Liver (tissue), 9 donors: ENCODE results near the gene SH2B3. TPM values are rescaled to one million over a fixed set of nuclear protein-coding genes. Genes with fewer than 3 reads are reported as not detected.

ENCODE experiments used
- DNase-seq: peaks from one replicate; pipeline ENCODE4 v3.0.0-alpha.2; 2017; ENCODE audit warnings: low spot score
- H3K27ac ChIP-seq, 2 donors: one replicate each; pipeline ENCODE4 v1.7.0; 2013; ENCODE audit warnings: inconsistent platforms in 2 of 2, low read length in 2 of 2, control low read depth in 1 of 2, low read depth in 1 of 2, mild to moderate bottlenecking in 1 of 2
- H3K27me3 ChIP-seq, 4 donors: one replicate each; pipeline versions ENCODE4 v1.6.1 to v1.7.0; 2013; ENCODE audit warnings: low read length in 3 of 4, inconsistent platforms in 1 of 4, mild to moderate bottlenecking in 1 of 4, moderate library complexity in 1 of 4; ENCODE audit not compliant: control insufficient read depth in 4 of 4, insufficient read depth in 4 of 4
- H3K36me3 ChIP-seq, 4 donors: one replicate each; pipeline versions ENCODE4 v1.6.1 to v1.7.0; 2013; ENCODE audit warnings: low read length in 3 of 4, mild to moderate bottlenecking in 3 of 4, low read depth in 1 of 4, moderate library complexity in 1 of 4; ENCODE audit not compliant: control insufficient read depth in 4 of 4, insufficient read depth in 3 of 4
- H3K4me1 ChIP-seq, 4 donors: one replicate each; pipeline versions ENCODE4 v1.6.1 to v1.7.0; 2013; ENCODE audit warnings: low read length in 3 of 4, mild to moderate bottlenecking in 3 of 4, moderate library complexity in 1 of 4; ENCODE audit not compliant: control insufficient read depth in 4 of 4, insufficient read depth in 4 of 4
- H3K4me3 ChIP-seq, 3 donors: one replicate each; pipeline versions ENCODE4 v1.6.1 to v1.7.0; 2013; ENCODE audit warnings: low read length in 3 of 3, control low read depth in 1 of 3, low read depth in 1 of 3, mild to moderate bottlenecking in 1 of 3
- H3K9ac ChIP-seq, 2 donors: one replicate each; pipeline ENCODE4 v1.7.0; 2013; ENCODE audit warnings: low read length in 2 of 2, mild to moderate bottlenecking in 2 of 2, moderate library complexity in 2 of 2, control low read depth in 1 of 2, low read depth in 1 of 2
- H3K9me3 ChIP-seq, 4 donors: one replicate each; pipeline versions ENCODE4 v1.6.1 to v1.7.0; 2013; ENCODE audit warnings: low read length in 3 of 4; ENCODE audit not compliant: control insufficient read depth in 4 of 4
- ATF3 ChIP-seq: IDR thresholded peaks from 2 replicates; pipeline ENCODE4 v1.6.1; 2016; ENCODE audit warnings: antibody characterized with exemption
- CTCF ChIP-seq: fragments of 150-350 bp; IDR thresholded peaks from 2 replicates; pipeline ENCODE4 v1.5.1; 2017; ENCODE audit warnings: improper control_type of control experiment, low read depth, low read length; ENCODE audit not compliant: missing input control
- EGR1 ChIP-seq, 2 donors: IDR thresholded peaks; 2 replicates each; pipeline ENCODE4 v1.6.1; 2016 to 2018; ENCODE audit warnings: antibody characterized with exemption in 2 of 2, low read depth in 2 of 2
- FOXA1 ChIP-seq: IDR thresholded peaks from 2 replicates; pipeline ENCODE4 v1.6.1; 2016; ENCODE audit warnings: antibody characterized with exemption
- FOXA2 ChIP-seq: IDR thresholded peaks from 2 replicates; pipeline ENCODE4 v1.6.1; 2016; ENCODE audit warnings: antibody characterized with exemption
- GABPA ChIP-seq, 2 donors: IDR thresholded peaks in 1 of 2; conservative IDR thresholded peaks in 1 of 2; 2 replicates each; pipeline ENCODE4 v1.6.1; 2016; ENCODE audit warnings: antibody characterized with exemption in 2 of 2, mild to moderate bottlenecking in 1 of 2, moderate library complexity in 1 of 2
- HNF4A ChIP-seq, 2 donors: conservative IDR thresholded peaks; 2 replicates each; pipeline ENCODE4 v1.6.1; 2016; ENCODE audit warnings: antibody characterized with exemption in 2 of 2, mild to moderate bottlenecking in 2 of 2
- HNF4G ChIP-seq: IDR thresholded peaks from 2 replicates; pipeline ENCODE4 v1.6.1; 2016; ENCODE audit warnings: antibody characterized with exemption
- JUND ChIP-seq, 2 donors: IDR thresholded peaks; 2 replicates each; pipeline ENCODE4 v1.6.1; 2016; ENCODE audit warnings: antibody characterized with exemption in 2 of 2
- NR2F2 ChIP-seq: IDR thresholded peaks from 2 replicates; pipeline ENCODE4 v1.6.1; 2016; ENCODE audit warnings: antibody characterized with exemption
- RAD21 ChIP-seq, 2 donors: IDR thresholded peaks; 2 replicates each; pipeline ENCODE4 v1.6.1; 2016; ENCODE audit warnings: antibody characterized with exemption in 2 of 2, mild to moderate bottlenecking in 2 of 2
- REST ChIP-seq: IDR thresholded peaks from 2 replicates; pipeline ENCODE4 v1.6.1; 2016; ENCODE audit warnings: antibody characterized with exemption, mild to moderate bottlenecking
- RXRA ChIP-seq, 2 donors: IDR thresholded peaks; 2 replicates each; pipeline ENCODE4 v1.6.1; 2017 to 2018; ENCODE audit warnings: antibody characterized with exemption in 2 of 2, mild to moderate bottlenecking in 1 of 2
- SP1 ChIP-seq: IDR thresholded peaks from 2 replicates; pipeline ENCODE4 v1.6.1; 2018; ENCODE audit warnings: antibody characterized with exemption, mild to moderate bottlenecking
- TAF1 ChIP-seq: conservative IDR thresholded peaks from 2 replicates; pipeline ENCODE4 v1.6.1; 2016; ENCODE audit warnings: antibody characterized with exemption, mild to moderate bottlenecking
- YY1 ChIP-seq: IDR thresholded peaks from 2 replicates; pipeline ENCODE4 v1.6.1; 2016; ENCODE audit warnings: antibody characterized with exemption, mild to moderate bottlenecking
- ZBTB33 ChIP-seq: IDR thresholded peaks from 2 replicates; pipeline ENCODE4 v1.6.1; 2016; ENCODE audit warnings: antibody characterized with exemption
- WGBS: extraction: QIAGEN DNeasy Blood & Tissue Kit; methylation state at CpG from one replicate; pipeline ENCODE4 v1.1.7; 2013; 5-methylcytosine and 5-hydroxymethylcytosine counted together
- polyA plus RNA-seq, 2 donors: library from polyadenylated mRNA; stranded (reverse) in 1 of 2; unstranded in 1 of 2; fragments of 200-250 nt in 1 of 2; fragments of >200 nt in 1 of 2; fragmentation: Nextera tagmentation in 1 of 2; extraction: Ambion mirVana in 1 of 2; gene quantifications; one replicate each; pipeline versions ENCODE4 v1.2.1 to v1.2.3, GENCODE V29; 2013 to 2015
- total RNA-seq, 2 donors: library from RNA; depleted of rRNA; stranded (reverse); fragments of >200 nt; gene quantifications; one replicate each; pipeline ENCODE4 v1.2.3, GENCODE V29; 2014
- TF ChIP-seq, protein P1 (sequence below): IDR thresholded peaks from 2 replicates; pipeline ENCODE4 v1.6.1; 2016; ENCODE audit warnings: antibody characterized with exemption
- donor health status: healthy.
- donor health status: healthy.
- donor health status: healthy.
- donor health status: healthy.
- donor health status: healthy.

SH2B3 gene
- total and polyA plus RNA-seq, 4 donors: 4.4 to 18.7 (median 8.8) TPM

- peaks cover under 1 to 5% (median 3%) of the 10 kb centered on the region in 4 donors for H3K4me1 ChIP-seq
- peaks cover 25 to 68% (median 51%) of the 10 kb centered on the region in 4 donors for H3K36me3 ChIP-seq
- TF ChIP-seq RAD21 (IDR thresholded peaks at IDR 0.05) (peak; percentile 90 to 94), HNF4A (conservative IDR thresholded peaks at IDR 0.05) (no peak), CTCF (peak; percentile 86), ZBTB33 (no peak), RXRA (IDR thresholded peaks at IDR 0.05) (no peak), JUND (IDR thresholded peaks at IDR 0.05) (no peak), EGR1 (IDR thresholded peaks at IDR 0.05; ENCODE audit: low read depth in 2 of 2) (no peak), FOXA1 (no peak), FOXA2 (no peak), HNF4G (no peak), NR2F2 (peak; percentile 9), SP1 (no peak), TAF1 (no peak), ATF3 (no peak), GABPA (IDR thresholded peaks at IDR 0.05 in 1 of 2, conservative IDR thresholded peaks at IDR 0.05 in 1 of 2) (no peak), YY1 (no peak), REST (no peak)
- TF ChIP-seq, protein P1, sequence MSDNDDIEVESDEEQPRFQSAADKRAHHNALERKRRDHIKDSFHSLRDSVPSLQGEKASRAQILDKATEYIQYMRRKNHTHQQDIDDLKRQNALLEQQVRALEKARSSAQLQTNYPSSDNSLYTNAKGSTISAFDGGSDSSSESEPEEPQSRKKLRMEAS: no peak
- no peaks in the 10 kb centered on the region for H3K9me3 ChIP-seq
- H3K9ac ChIP-seq: no peak overlapping the region
- H3K27me3 ChIP-seq: no peaks in the 10 kb centered on the region
- 32% methylated on average over 6 of the region's 6 CpGs for WGBS
- H3K4me3 ChIP-seq: no peak overlapping the region
- no peak for DNase-seq
- H3K27ac ChIP-seq: no peak overlapping the region
These were observed 46.0 kb downstream of the SH2B3 start for GRCh38 chr12:111451649-111452129.
